WI38 (cell line): ENCODE measurements around the gene RAB11FIP3.
"Not testable (repeated sequence)": the region's sequence is repeated elsewhere in the genome, so short reads cannot be mapped to it uniquely, and the experiment has no call there.

Source experiments
- H3K4me3 ChIP-seq: 2 replicates; pipeline ENCODE4 v1.5.1; 2011; ENCODE audit warnings: low read depth, mild to moderate bottlenecking, control low read depth, low read length
- TF ChIP-seq, protein P1 (sequence below): IDR thresholded peaks from 2 replicates; pipeline ENCODE4 v1.5.1; 2012; ENCODE audit warnings: low read depth, mild to moderate bottlenecking, control low read depth, low read length

The RAB11FIP3 gene

DNA sequence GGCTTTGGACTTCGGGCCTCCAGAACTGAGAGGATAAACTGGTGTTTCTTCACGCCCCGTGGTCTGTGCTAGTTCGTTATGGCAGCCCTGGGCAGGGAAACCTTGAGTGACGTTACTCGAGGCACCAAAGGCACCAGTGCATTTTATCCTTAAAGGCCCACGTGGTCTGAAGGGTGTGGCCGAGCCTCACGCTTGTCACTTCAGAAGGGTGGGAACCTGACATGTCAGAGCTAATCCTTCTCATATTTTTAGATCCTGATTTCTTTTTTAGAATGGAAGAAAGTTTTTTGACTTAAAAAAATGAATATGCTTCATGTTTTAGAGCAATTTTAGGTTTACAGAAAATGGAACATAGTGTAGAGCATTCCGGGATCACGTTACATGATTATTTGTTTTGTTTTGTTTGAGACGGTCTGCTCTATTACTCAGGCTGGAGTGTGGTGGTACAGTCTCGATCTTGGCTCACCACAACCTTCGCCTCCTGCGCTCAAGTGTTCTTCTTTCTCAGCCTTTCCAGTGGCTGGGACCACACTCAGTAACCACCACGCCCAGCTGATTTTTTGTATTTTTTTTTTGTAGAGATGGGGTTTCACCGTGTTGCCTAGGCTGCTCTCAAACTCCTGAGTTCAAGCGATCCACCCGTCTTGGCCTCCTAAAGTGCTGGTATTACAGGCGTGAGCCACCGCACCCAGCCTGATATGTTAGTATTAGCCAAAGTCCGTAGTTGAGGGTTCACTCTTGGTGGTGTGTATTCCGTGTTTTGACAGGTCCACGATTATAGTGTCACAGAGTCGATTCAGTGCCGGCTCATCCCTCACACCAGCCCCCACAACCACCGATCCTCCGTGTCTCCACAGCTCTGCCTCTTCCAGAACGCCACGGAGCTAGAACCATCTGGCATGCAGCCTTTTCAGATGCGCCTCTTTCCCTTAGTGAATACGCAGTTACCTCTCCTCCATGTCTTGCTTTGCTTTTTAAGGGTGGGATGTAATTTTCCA is 47.9 kb downstream of the RAB11FIP3 start:
- TF ChIP-seq, protein P1, sequence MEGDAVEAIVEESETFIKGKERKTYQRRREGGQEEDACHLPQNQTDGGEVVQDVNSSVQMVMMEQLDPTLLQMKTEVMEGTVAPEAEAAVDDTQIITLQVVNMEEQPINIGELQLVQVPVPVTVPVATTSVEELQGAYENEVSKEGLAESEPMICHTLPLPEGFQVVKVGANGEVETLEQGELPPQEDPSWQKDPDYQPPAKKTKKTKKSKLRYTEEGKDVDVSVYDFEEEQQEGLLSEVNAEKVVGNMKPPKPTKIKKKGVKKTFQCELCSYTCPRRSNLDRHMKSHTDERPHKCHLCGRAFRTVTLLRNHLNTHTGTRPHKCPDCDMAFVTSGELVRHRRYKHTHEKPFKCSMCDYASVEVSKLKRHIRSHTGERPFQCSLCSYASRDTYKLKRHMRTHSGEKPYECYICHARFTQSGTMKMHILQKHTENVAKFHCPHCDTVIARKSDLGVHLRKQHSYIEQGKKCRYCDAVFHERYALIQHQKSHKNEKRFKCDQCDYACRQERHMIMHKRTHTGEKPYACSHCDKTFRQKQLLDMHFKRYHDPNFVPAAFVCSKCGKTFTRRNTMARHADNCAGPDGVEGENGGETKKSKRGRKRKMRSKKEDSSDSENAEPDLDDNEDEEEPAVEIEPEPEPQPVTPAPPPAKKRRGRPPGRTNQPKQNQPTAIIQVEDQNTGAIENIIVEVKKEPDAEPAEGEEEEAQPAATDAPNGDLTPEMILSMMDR, result no peak
- no peak overlapping the region for H3K4me3 ChIP-seq

GRCh38 chr16:474420-475122 is 49.1 kb downstream of the RAB11FIP3 start:
- H3K4me3 ChIP-seq, result no peak overlapping the region
- TF ChIP-seq, protein P1, result no peak

- no peak overlapping the region for H3K4me3 ChIP-seq
- TF ChIP-seq, protein P1, result no peak
Observed at GRCh38 chr16:476039-476438, 50.6 kb downstream of the RAB11FIP3 start.

- no peak overlapping the region for H3K4me3 ChIP-seq
- TF ChIP-seq, protein P1, result no peak
Observed at GRCh38 chr16:477301-478157, 52.1 kb downstream of the RAB11FIP3 start.

DNA sequence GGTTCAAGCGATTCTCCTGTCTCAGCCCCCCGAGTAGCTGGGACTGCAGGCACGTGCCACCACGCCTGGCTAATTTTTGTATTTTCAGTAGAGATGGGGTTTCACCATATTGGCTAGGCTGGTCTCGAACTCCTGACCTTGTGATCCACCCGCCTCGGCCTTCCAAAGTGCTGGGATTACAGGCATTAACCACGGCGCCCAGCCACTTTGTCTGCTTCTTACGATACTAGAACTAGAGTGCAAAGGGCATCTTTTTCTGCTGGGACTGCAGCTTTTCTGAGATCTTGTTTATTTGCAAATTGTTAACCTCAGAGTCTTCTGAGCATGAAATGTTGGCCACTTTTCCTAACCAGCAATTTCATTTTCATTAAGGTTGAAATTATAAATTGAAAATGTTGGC is 52.8 kb downstream of the RAB11FIP3 start:
- not testable (repeated sequence) for H3K4me3 ChIP-seq

GRCh38 chr16:482468-483185 is 57.2 kb downstream of the RAB11FIP3 start:
- H3K4me3 ChIP-seq, result no peak overlapping the region
- TF ChIP-seq, protein P1, result no peak
